ENCODE data around the gene NBEAL1.
"Not testable (repeated sequence)": the region's sequence is repeated elsewhere in the genome, so short reads cannot be mapped to it uniquely, and the experiment has no call there.

Gene NBEAL1

DNA sequence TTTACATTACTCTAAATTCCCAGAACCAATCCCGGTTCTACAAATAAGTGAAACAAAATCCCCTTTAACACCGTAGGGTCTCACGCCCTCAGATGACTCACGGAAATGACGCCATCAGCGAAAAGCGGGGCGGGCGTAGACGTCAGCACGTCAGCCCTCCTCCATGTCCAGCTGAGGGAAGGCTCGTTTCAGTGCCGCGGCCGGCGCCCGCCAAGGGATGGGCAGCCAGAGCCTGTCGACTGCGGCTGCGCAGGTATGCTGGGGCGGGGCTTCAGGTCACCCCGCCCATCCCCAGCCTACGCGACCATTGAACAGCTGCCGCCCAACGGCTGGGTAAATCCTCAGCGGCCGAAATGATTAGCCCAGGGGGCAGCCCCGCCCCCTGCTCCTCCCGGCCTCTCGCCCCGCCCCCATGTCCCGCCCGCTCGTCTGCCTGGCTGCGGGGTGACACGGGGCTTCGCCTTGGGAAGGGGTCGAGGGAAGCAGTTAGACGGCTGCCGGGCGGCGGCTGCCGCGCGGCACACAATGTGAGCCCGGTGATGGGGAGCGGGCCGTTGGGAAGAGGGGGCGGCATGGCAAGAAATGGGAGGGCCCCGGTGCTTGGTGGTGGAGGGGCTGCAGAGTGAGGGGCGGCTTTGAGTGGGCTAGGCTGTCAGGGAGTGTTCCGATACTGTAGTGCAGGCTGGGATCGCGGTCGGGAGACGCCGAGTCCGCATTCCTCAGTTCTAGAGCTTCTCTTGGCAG is at the start of gene NBEAL1:
TSS of gene NBEAL1 (plus strand) at position 420 of the 744 bp plus-strand sequence. CDS start 1,510 bp downstream, outside the sequence.
- DNase-seq (ENCODE audit: low read depth in 3 of 3): peak; percentile 93 to 94 (median 93)

DNA sequence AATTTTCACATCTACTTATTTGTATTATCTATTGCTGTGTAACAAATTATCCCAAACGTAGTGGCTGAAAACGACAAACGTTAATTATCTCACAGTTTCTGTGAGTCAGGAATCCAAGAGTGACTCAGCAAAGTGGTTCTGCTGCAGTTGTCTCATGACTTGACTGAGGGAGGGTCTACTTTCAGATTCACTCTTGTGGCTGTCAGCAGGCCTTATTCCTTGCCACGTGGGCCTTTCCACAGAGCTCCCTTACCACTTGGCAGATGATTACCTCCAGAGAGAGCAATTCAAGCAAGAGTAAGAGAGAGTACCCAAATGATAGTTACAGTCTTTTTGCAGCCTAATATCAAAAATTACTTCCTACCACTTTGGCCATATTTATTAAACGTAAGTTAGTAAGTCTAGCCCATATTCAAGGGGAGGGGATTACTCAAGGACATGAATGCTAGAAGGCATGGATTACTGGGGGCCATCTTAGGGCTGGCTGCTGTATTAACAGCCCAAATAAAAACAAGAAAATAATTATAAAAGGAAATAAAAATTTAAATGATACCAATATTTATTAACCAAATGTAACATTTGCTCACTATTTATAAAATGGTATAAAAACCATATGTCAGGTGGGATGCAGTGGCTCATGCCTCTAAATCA is 48.7 kb upstream of the NBEAL1 start:
- DNase-seq (ENCODE audit: low read depth in 3 of 3): no peak

DNA sequence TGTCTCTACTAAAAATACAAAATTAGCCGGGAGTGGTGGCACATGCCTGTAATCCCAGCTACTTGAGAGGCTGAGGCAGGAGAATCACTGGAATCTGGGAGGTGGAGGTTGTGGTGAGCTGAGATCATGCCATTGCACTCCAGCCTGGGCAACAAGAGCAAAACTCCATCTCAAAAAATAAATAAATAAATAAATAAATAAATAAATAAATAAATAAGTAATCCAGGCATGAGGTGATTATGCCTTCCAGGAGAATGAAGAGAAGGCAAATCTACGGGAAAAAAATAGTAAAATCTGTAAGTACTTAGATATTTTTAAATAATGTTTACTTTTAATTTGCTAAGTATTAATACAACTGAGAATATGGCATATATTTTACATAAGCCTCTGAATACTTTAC is 45.3 kb upstream of the NBEAL1 start:
- not testable (repeated sequence) for DNase-seq (ENCODE audit: low read depth in 3 of 3)

DNA sequence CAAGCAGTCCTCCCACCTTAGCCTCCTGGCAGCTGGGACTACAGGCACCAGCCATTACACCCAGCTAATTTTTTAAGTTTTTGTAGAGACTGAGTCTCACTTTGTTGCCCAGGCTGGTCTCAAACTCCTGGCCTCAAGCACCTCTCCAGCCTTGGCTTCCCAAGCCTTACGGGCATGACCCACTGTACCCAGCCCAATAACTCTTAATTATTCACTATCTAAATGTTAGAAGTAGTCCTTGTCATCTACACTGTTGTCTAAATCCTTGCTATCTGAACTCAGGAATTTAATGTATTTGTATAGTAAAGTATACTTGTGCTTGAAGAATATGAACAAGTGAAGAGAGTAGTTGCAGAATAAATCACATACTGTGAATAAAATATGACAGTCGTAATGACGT is 37.9 kb upstream of the NBEAL1 start:
- no peak for DNase-seq (ENCODE audit: low read depth in 3 of 3)

DNA sequence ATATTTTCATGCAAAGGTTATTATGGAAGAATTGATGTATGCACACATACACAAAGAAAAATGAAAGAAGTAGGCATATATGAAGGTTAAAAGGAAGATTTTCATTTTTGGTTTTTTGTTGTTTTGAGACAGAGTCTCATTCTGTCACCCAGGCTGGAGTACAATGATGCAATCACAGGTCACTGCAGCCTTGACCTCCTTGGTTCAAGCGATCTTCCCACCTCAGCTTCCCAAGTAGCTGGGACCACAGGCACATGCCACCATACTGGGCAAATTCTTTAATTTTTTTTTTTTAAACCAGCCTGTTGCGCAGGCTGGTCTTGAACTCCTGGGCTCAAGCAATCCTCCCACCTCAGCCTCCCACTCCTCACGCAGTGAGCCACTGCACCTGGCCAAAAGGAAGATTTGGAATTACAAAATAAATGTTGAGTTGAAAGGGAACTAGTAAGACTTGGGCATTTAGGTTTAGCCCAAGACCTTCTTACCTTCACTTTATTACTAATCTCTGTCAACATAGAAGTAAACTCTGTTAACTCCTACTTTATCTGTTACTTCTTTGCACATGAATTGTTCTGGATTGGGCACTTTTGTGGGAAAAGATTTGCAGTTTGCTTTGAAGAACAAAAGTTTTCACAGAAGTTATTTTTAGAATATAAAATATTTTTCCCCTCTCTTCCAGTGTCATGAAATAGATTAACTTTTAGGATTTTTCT is 31.7 kb upstream of the NBEAL1 start:
- no peak for DNase-seq (ENCODE audit: low read depth in 3 of 3)

DNA sequence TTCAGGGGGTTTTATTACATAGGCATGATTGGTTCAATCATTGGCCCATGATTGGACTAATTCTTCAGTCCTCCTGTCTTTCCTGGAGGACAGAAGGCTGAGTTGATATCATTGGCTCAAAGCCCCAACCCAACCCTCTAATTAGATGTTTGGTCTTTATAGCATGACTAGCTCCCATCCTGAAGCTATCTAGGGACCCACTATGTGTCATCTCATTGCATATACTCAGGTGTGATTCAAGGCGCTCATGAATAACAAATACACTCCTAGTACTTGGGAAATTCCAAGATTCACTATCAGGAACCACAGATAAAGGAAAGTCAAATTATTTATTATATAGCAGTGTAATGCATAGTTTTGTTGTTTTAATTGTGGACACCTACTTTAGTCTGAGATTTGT is 24.9 kb upstream of the NBEAL1 start:
- no peak for DNase-seq (ENCODE audit: low read depth in 3 of 3)

DNA sequence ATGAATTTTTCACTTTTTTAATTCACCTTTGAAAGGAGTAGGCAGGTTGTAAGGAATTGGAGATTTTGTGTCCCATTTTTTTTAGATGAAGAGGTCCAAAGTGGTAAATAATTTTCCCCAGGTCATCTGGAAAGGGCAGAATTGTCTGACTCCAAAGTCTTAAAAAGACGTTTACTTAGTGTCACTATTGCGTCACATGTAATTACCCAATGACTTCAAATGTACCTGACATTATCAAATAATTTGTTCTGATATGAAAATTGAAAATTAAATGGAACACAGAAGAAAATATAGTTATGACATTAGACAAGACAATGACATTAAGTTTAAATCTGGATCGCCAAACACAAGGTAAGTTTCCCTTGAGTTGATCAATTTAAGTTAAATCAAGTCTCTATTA is 24.2 kb upstream of the NBEAL1 start:
- DNase-seq (ENCODE audit: low read depth in 3 of 3): no peak

DNA sequence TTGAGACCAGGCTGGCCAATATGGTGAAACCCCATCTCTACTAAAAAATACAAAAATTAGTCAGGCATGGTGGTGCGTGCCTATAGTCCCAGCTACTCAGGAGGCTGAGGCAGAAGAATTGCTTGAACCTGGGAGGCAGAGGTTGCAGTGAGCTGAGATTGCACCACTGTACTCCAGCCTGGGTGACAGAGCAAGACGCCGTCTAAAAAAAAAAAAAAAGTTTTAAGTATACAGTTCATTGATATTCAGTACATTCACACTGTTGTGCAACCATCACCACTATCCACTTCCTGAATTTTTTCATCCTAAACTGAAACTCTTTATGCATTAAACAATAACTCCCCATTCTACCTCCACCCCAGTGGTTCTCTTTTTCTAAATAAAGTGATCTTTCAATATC is 17.6 kb upstream of the NBEAL1 start:
- not testable (repeated sequence) for DNase-seq (ENCODE audit: low read depth in 3 of 3)

DNA sequence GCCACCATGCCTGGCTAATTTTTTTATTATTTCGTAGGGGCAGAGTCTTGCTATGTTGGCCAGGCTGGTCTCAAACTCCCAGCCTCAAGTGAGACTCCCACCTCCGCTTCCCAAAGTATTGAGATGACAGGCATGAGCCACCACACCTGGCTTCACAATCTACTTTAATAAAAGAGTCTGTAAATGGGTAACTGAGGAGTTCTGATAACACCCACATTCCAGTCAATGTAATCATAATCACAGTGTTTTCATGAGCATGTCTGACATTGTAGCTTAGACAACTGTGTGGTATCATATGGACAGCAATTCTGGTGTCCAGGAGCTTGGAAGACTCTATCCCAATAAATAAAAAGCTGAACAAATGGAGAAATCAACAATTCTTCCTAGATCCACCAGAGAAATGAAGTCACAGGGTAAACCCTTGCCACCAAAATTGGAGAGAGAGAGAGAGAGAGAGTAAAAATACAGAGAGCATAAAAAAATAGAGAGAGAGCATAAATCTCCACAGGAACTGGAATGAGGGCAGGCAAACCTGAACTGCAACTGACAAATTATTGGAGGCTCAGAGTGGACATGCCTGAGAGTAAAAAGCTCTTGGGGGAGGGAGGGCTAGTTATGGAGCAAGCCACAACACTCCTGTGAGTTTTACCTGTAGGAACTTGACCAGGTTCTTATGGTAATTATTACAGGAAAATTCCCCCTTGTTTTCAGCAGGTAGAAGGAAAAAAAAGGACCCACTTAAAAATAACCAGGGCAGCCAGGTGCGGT is 12.4 kb upstream of the NBEAL1 start:
- no peak for DNase-seq (ENCODE audit: low read depth in 3 of 3)

DNA sequence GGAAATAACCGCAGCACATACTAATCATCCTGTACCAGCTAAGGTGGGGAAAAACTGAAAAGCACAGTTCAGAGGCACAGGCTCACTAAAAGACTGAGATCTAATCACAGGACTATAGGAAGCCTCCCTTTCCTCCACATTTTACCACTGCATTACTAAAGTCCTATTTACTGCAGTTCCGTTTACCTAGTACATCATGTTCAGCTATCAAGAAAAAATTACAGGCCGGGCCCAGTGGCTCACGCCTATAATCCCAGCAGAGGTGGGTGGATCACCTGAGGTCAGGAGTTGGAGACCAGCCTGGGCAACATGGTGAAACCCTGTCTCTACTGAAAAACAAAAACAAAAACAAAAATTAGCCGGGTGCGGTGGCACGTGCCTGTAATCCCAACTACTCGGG is 11.0 kb upstream of the NBEAL1 start:
- no peak for DNase-seq (ENCODE audit: low read depth in 3 of 3)

DNA sequence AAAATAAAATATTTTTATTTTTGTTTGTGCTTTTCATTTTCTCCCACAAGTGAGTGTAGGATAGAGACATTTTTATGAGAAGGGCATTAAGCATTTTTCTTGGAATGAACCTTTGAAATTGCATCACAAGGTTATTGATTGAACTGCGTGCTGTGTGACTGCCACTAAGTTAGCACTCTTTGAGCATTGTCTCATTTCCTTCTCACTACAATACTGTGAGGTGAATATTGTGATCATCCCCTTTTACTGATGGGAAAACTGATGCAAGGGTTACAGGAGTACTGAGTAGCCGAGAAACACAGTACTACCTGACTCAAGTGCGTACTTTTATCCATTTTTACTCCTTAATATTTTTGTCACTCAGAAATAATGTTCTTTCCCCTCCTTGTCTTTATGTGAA is 2.0 kb downstream of the NBEAL1 start:
- DNase-seq (ENCODE audit: low read depth in 3 of 3): no peak

DNA sequence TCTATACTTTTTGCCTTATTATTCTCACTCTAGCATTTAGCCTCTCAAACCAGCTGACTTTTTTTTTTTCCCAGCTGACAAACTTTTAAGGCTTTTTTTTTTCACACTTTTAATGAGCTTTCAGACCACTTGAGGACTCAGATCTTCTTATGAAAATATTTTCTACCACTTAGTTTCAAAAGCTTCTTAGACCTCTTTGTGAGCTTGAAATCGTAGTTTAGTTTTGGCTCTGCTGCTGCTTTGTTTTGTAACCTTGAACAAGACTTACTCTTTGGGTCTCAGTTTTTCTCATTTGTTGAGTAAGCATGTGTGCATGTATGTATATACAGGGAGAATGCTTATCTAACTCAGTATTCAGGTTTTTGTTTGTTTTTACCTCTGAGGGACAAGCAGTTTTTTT is 3.5 kb downstream of the NBEAL1 start:
- no peak for DNase-seq (ENCODE audit: low read depth in 3 of 3)

DNA sequence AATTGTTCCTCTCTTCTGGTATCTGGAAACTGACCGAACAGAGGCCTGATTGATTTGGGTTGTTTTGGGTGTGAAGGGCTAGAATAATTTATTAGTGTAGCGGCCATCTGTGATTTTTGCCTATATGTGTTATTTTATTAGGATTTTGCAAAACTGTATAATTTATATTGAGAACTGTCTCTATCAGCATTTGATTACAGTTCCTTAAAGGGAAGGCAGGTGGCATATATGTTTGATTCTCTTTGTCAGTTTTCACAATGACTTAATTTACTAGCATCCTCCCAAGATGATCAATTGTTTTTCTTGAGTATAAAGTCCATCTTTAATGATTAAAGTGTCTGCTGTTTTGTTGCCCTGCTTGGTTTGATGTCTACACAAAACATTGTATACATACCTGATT is 4.5 kb downstream of the NBEAL1 start:
- no peak for DNase-seq (ENCODE audit: low read depth in 3 of 3)

DNA sequence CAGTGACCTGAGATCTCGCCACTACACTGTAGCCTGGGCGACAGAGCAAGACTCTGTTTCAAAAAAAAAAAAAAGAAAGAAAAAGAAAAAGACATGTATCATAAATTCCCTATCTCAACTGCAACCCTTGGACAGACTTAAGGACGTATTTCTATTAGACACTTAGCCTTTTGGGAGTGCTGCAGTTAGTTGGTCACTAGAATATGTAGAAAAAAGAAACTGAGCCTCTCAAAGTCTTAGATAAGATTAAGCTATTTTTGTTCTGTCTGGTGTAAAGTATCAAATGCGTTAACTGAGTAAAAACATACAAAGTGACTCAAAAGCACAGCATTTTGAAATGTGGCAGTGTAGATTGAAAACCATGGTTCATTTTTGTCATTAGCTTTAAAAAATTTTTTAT is 7.3 kb downstream of the NBEAL1 start:
- DNase-seq (ENCODE audit: low read depth in 3 of 3): no peak

DNA sequence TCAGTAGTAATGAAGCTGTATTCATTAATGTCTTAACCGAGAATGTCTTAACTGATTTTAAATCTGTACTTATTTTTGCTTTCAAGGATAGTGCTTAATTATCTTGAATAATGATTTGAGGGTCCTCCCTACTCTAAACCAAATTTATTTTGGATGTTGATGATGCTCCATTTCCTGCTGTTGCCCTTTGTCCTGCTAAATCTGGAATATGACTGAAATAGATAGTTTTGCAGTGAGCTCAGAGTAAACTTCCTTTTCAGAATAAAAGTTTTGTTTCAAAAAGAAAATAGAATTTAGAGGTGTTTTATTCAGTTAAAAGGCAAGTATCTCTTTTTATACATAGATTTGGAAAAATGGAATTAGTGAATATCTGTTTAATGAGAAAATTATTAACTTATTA is 8.1 kb downstream of the NBEAL1 start:
- DNase-seq (ENCODE audit: low read depth in 3 of 3): no peak

DNA sequence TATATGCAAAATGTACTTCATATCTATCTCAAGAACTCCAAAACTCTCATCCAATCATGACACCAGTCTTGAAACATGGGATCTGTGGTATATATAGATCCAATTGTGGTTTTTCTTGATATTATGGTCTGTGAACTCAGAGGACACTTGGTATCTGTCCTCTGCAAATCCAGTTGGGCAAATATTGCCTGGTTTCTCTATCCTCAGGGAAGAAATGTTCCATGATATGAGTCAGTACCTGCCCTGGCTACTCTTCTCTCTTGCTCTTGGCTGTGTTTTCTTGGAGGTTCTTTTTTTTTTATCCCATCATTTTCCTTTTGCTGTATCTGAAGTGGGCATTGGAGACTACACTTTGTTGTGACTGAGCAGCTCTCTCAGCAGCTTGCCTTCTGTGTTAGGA is 10.9 kb downstream of the NBEAL1 start:
- DNase-seq (ENCODE audit: low read depth in 3 of 3): no peak

DNA sequence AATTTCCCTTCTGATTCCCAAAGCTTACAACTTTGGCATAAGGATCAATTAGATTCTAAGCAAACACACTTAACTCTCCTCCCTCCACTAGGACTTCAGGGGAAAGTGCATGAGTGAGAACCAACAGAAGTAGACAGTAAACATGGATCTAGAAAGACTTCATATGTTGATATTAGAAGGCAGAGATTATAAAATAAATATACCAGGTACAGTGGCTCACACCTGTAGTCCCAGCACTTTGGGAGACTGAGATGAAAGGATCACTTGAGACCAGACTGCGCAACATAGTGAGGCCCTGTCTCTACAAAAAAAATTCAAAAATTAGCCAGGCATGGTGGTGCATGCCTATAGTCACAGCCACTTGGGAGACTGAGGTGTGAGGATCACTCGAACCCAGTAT is 15.9 kb downstream of the NBEAL1 start:
- DNase-seq (ENCODE audit: low read depth in 3 of 3): no peak

DNA sequence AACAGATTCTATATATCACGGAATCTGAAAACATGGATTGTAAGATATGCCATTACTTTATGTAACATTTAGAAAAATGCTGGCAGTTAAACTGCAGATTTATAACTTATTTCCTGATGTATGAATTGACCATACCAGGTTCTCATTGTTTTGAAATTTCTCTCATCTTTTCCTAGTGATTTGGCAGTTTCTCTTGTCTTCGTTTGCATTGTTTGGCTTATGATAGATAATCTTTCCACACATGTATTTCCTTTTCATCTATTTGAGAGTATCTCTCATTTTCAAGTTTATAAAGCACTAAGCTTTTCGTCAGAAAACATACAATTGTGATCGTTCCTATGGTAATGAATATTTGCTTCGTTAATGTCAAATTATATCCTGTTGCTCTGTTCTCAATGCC is 16.3 kb downstream of the NBEAL1 start:
- no peak for DNase-seq (ENCODE audit: low read depth in 3 of 3)

DNA sequence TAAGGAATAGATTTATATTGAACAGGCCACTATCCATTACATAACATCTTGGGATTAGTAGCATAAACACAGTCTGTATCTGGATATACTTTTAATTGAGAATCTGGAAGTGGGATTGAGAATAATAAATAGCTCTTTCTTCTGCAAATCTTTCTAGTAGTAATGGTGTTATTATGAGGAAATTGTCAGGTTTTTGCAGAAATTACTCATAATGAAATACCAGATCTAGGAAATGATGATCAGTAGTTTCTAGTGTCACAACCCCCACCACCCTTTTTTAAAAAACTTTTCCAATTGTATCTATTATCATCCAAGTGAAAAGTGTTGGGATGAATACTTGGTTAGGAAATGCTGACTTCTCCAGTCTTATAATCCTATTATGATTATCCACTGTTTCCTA is 18.7 kb downstream of the NBEAL1 start:
- DNase-seq (ENCODE audit: low read depth in 3 of 3): no peak

DNA sequence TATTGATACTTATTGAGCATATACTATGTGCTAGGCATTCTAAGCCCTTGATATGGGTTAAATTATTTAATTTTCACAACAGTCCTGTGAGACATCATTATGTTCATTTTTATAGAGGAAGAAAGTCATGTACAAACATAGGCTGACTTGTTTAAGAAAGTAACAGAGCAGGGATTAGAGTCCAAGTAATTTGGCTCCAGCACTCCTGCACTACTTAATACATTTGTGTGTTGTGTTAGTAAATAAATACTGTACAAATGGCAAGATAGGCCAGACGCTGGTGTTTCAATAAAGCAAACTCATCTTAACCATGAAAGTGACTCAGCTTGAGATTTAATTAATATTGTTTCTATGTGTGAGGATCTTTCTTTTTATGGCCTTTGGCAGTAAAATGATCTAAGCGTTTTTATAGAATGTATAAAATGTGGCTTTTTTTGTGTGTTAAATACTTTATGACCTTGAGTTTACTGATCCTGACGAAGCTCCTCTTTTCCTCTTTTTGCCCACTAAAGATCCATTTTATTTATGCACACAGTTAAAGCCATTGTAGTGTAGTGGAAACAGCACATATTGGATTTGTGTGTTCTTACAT is 21.3 kb downstream of the NBEAL1 start:
- no peak for DNase-seq (ENCODE audit: low read depth in 3 of 3)

DNA sequence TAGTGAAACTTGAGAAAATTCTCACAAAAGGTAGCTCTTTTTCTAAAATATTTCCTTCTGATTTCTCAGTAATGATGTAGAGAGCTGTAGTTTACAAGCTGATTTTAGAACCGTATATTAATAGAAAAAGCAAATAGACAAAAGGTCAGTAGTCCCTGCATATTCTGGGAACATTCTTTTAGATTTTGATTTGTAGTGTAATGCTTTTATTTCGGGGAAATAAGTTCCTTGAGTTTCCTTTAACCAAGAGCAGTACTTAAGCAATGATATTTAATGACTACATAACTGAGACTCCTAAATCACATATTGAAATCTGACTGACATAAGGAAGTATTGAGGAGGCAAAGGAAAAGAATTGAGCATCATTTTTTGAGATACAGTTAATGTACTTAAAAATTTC is 22.4 kb downstream of the NBEAL1 start:
- DNase-seq (ENCODE audit: low read depth in 3 of 3): no peak

DNA sequence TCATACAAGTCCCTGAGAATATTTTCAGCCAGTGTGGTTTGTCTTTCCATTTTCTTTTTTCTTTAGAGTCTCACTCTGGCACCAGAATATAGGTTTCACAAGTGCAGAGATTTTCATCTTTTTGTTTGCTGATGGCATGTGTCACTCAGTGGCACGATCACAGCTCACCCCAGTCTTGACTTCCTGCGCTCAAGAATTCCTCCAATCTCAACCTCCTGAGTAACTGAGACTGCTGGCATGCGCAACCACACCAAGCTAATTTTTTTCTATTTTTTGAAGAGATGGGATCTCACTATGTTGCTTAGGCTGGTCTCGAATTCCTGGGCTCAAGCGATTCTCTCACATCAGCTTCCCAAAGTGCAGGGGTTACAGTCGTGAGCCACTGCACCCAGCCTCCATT is 23.9 kb downstream of the NBEAL1 start:
- no peak for DNase-seq (ENCODE audit: low read depth in 3 of 3)
